Measurements from ENCODE around the gene ABCA7.

The ABCA7 gene

GRCh38 chr19:993361-993830, 46.5 kb upstream of the ABCA7 start:
- TF ChIP-seq CTCF (IDR thresholded peaks at IDR 0.05; ENCODE audit: insufficient read depth, low read depth, low read length, missing control alignments), result no peak
- no peak overlapping the region for H3K4me3 ChIP-seq (ENCODE audit: low read length)
- DNase-seq (ENCODE audit: low read depth), result no peak

- no peak for TF ChIP-seq CTCF (IDR thresholded peaks at IDR 0.05; ENCODE audit: insufficient read depth, low read depth, low read length, missing control alignments)
- no peak overlapping the region for H3K4me3 ChIP-seq (ENCODE audit: low read length)
Measured at GRCh38 chr19:993831-994393, 46.0 kb upstream of the ABCA7 start.

GRCh38 chr19:994516-994915, 45.4 kb upstream of the ABCA7 start:
- DNase-seq (ENCODE audit: low read depth), result no peak
- no peak overlapping the region for H3K4me3 ChIP-seq (ENCODE audit: low read length)
- TF ChIP-seq CTCF (IDR thresholded peaks at IDR 0.05; ENCODE audit: insufficient read depth, low read depth, low read length, missing control alignments), result no peak

More at GRCh38 chr19:993831-994393, 46.0 kb upstream of the ABCA7 start:
- no peak for DNase-seq (ENCODE audit: low read depth)

DNA sequence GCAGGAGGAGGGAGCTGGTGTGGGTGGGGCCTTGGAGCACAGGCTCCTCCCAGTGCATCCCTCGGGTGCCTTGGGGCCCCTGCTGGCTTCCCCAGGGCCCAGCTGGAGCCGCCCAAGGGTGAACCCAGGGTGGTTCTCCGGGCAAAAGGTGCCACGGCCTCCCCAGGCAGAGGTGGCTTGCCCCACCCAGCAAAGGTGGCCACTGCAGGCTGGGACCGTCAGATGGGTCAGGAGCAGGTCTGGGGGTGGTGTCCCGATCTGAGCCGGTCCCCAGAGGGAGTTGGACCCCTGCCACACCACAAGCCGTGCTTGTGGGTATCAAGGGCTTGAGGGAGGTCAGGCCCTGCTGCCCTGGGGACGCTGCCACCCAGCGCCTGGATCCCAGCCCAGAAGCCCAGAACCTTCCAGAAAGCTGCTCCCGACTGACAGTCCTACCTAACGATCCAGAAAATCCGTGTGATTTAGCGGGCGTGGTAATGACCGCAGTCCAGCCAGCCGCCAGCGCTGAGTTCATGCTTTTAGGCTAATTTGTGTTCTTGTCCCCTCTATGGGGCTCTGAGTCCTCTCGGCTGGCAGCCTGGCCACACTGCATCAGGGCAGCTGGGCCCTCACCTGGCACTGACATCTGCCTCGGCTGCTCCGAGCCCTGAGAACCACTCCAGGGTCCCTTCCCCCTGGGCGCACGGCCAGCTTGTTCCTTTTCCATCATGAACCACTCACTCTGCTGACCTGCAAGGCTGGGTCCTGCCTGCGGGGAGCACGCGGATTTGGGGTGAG, 44.7 kb upstream of the ABCA7 start:
- no peak for TF ChIP-seq CTCF (IDR thresholded peaks at IDR 0.05; ENCODE audit: insufficient read depth, low read depth, low read length, missing control alignments)
- no peak overlapping the region for H3K4me3 ChIP-seq (ENCODE audit: low read length)
- DNase-seq (ENCODE audit: low read depth), result no peak

DNA sequence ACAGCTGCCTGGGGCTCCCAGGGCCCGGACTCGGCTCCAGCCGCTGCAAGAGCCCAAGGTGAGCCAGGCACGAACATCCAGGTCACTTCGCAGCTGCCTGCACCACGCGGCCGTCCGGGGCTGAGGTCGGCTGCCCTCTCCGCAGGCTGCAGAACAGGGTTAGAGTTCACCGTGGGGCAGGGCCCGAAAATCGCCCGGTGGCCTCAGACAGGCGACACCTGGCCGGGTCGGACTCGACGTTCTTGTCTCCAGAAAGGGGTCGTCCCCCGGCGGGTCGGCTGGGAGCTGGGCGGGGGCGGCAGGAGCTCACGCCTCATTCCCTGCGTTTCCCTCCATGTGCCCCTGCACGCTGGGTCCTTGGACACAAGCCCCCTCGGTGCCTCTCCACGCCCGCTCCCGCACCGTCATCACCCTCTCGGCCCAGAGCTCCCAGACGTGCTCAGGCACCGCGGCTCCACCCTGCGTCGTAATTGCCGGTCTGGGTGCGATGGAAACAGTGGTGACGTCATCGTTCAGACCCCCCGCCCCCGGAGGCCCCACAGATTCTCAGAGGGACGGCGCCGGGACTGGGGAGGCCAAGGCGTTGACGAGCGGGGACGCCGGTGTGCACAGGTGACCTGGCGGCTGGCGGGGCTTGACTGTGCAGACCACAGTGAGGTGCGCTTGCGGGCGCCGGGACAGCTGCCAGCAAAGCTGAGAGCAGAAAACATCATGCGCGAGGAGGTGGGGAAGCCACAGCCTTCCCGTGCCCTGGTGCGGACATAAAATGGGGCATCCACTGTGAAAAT, 43.7 kb upstream of the ABCA7 start:
- H3K4me3 ChIP-seq (ENCODE audit: low read length), result peak overlapping the region; percentile 21
- peak; percentile 79 for DNase-seq (ENCODE audit: low read depth)
- TF ChIP-seq CTCF (IDR thresholded peaks at IDR 0.05; ENCODE audit: insufficient read depth, low read depth, low read length, missing control alignments), result no peak

DNA sequence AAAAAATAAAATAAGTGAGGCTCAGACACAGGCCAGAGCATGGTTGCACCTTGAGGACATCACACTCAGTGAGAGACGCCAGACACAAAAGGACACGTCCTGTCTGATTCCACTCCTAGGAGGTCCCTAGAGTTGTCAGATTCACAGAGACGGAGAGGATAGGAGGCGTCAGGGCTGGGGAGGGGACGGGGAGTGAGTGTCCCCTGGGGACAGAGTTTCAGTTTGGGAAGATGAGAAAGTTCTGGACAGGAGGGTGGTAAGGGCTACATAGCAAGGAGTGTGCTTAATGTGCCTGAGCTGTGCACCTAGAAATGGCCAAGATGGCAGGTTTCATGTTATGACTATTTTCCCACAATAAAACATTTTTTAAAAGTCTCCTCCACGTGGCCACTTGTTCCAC, 41.8 kb upstream of the ABCA7 start:
- DNase-seq (ENCODE audit: low read depth), result no peak
- TF ChIP-seq CTCF (IDR thresholded peaks at IDR 0.05; ENCODE audit: insufficient read depth, low read depth, low read length, missing control alignments), result no peak
- H3K4me3 ChIP-seq (ENCODE audit: low read length), result no peak overlapping the region
